ENCODE measurements around the gene PIK3CB.

DNA sequence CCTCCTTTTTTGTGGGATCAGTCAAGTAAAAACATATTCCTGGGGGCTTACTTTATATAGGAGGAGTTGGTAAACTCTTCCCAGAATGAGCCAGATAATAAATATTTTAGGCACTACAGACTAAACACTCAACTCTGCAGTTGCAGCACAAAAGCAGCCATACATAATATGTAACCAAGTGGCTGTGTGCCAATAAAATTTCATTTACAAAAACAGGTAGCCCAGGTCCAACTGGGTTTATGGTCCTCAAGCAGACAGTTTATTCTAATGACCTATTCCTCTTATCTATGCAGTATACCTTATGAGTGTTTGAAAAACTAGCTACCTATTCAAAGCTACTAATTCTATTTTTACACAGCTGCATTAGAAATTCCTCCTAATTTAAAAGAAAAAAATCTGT is 164.3 kb downstream of the PIK3CB start:
- TF ChIP-seq, protein P1, sequence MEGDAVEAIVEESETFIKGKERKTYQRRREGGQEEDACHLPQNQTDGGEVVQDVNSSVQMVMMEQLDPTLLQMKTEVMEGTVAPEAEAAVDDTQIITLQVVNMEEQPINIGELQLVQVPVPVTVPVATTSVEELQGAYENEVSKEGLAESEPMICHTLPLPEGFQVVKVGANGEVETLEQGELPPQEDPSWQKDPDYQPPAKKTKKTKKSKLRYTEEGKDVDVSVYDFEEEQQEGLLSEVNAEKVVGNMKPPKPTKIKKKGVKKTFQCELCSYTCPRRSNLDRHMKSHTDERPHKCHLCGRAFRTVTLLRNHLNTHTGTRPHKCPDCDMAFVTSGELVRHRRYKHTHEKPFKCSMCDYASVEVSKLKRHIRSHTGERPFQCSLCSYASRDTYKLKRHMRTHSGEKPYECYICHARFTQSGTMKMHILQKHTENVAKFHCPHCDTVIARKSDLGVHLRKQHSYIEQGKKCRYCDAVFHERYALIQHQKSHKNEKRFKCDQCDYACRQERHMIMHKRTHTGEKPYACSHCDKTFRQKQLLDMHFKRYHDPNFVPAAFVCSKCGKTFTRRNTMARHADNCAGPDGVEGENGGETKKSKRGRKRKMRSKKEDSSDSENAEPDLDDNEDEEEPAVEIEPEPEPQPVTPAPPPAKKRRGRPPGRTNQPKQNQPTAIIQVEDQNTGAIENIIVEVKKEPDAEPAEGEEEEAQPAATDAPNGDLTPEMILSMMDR (IDR thresholded peaks at IDR 0.05; ENCODE audit: low read depth, low read length, missing input control), result no peak
- TF ChIP-seq, protein P2, sequence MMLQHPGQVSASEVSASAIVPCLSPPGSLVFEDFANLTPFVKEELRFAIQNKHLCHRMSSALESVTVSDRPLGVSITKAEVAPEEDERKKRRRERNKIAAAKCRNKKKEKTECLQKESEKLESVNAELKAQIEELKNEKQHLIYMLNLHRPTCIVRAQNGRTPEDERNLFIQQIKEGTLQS (IDR thresholded peaks at IDR 0.05), result no peak
- TF ChIP-seq, protein P3, sequence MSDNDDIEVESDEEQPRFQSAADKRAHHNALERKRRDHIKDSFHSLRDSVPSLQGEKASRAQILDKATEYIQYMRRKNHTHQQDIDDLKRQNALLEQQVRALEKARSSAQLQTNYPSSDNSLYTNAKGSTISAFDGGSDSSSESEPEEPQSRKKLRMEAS (IDR thresholded peaks at IDR 0.05), result no peak
- TF ChIP-seq, protein P4, sequence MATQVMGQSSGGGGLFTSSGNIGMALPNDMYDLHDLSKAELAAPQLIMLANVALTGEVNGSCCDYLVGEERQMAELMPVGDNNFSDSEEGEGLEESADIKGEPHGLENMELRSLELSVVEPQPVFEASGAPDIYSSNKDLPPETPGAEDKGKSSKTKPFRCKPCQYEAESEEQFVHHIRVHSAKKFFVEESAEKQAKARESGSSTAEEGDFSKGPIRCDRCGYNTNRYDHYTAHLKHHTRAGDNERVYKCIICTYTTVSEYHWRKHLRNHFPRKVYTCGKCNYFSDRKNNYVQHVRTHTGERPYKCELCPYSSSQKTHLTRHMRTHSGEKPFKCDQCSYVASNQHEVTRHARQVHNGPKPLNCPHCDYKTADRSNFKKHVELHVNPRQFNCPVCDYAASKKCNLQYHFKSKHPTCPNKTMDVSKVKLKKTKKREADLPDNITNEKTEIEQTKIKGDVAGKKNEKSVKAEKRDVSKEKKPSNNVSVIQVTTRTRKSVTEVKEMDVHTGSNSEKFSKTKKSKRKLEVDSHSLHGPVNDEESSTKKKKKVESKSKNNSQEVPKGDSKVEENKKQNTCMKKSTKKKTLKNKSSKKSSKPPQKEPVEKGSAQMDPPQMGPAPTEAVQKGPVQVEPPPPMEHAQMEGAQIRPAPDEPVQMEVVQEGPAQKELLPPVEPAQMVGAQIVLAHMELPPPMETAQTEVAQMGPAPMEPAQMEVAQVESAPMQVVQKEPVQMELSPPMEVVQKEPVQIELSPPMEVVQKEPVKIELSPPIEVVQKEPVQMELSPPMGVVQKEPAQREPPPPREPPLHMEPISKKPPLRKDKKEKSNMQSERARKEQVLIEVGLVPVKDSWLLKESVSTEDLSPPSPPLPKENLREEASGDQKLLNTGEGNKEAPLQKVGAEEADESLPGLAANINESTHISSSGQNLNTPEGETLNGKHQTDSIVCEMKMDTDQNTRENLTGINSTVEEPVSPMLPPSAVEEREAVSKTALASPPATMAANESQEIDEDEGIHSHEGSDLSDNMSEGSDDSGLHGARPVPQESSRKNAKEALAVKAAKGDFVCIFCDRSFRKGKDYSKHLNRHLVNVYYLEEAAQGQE (IDR thresholded peaks at IDR 0.05), result no peak
- TF ChIP-seq YY1 (IDR thresholded peaks at IDR 0.05) (no peak), GABPA (IDR thresholded peaks at IDR 0.05 in 1 of 2, conservative IDR thresholded peaks at IDR 0.05 in 1 of 2) (no peak), EGR1 (IDR thresholded peaks at IDR 0.05; ENCODE audit: low read depth in 2 of 2) (no peak), SP1 (IDR thresholded peaks at IDR 0.05) (no peak), FOXA1 (IDR thresholded peaks at IDR 0.05) (no peak), JUND (IDR thresholded peaks at IDR 0.05) (no peak)
- TF ChIP-seq, protein P5, sequence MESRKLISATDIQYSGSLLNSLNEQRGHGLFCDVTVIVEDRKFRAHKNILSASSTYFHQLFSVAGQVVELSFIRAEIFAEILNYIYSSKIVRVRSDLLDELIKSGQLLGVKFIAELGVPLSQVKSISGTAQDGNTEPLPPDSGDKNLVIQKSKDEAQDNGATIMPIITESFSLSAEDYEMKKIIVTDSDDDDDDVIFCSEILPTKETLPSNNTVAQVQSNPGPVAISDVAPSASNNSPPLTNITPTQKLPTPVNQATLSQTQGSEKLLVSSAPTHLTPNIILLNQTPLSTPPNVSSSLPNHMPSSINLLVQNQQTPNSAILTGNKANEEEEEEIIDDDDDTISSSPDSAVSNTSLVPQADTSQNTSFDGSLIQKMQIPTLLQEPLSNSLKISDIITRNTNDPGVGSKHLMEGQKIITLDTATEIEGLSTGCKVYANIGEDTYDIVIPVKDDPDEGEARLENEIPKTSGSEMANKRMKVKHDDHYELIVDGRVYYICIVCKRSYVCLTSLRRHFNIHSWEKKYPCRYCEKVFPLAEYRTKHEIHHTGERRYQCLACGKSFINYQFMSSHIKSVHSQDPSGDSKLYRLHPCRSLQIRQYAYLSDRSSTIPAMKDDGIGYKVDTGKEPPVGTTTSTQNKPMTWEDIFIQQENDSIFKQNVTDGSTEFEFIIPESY (IDR thresholded peaks at IDR 0.05), result no peak

Data from liver (tissue), 3 donors.